CD4-positive, alpha-beta T cell (primary cell): Measurements from ENCODE around the gene NEUROG3. TPM values are rescaled to one million over a fixed set of nuclear protein-coding genes. Genes with fewer than 3 reads are reported as not detected.
"Not testable (repeated sequence)": the region's sequence is repeated elsewhere in the genome, so short reads cannot be mapped to it uniquely, and the experiment has no call there.

Experiments used
- ATAC-seq: fragments of 200-7000 bp; cut with Tn5 transposase; one replicate; pipeline ENCODE4 v1.10.0; 2022; ENCODE audit warnings: mild to moderate bottlenecking; ENCODE audit not compliant: poor library complexity
- CTCF ChIA-PET: fragments of 350-600 bp; sonication (Branson Sonifier 250); formaldehyde crosslinking; loops from one replicate; lab custom pipeline; 2021; ENCODE audit warnings: antibody characterized with exemption, inconsistent platforms; lab: Charles Lee
- POLR2A ChIA-PET: fragments of 350-600 bp; sonication (Branson Sonifier 250); formaldehyde crosslinking; loops from one replicate; lab custom pipeline; 2021; ENCODE audit warnings: antibody characterized with exemption, inconsistent platforms; lab: Charles Lee
- DNase-seq, 14 experiments: peaks; one replicate each; pipeline ENCODE4 v3.0.0-alpha.2; 2013 to 2020; ENCODE audit warnings: mixed read lengths in 2 of 14
- H3K27ac ChIP-seq, 2 donors: one replicate each; pipeline versions ENCODE4 v1.5.1 to v1.7.0; 2013; ENCODE audit warnings: low read length in 2 of 2, low read depth in 1 of 2, mild to moderate bottlenecking in 1 of 2
- H3K27me3 ChIP-seq, 2 experiments: 1 replicate in 1 of 2; 2 replicates in 1 of 2; pipeline versions ENCODE4 v1.6.1 to v1.7.0; 2013; ENCODE audit warnings: low read length in 2 of 2, control low read depth in 1 of 2, mild to moderate bottlenecking in 1 of 2, moderate library complexity in 1 of 2; ENCODE audit not compliant: insufficient read depth in 2 of 2, control insufficient read depth in 1 of 2
- H3K36me3 ChIP-seq: one replicate; pipeline ENCODE4 v1.6.1; 2013; ENCODE audit warnings: low read length, control low read depth; ENCODE audit not compliant: insufficient read depth
- H3K4me1 ChIP-seq: one replicate; pipeline ENCODE4 v1.6.1; 2013; ENCODE audit warnings: low read length, control low read depth; ENCODE audit not compliant: insufficient read depth
- H3K4me3 ChIP-seq: one replicate; pipeline ENCODE4 v1.5.1; 2013; ENCODE audit warnings: mild to moderate bottlenecking, low read length, moderate library complexity
- H3K9me3 ChIP-seq, 2 experiments: 1 replicate in 1 of 2; 2 replicates in 1 of 2; pipeline versions ENCODE4 v1.6.1 to v1.7.0; 2013; ENCODE audit warnings: low read length in 2 of 2, mild to moderate bottlenecking in 2 of 2, control low read depth in 1 of 2, moderate library complexity in 1 of 2; ENCODE audit not compliant: control insufficient read depth in 1 of 2, insufficient read depth in 1 of 2
- H3K27ac Mint-ChIP-seq: one replicate; pipeline ENCODE4 v1.8.0; 2020; ENCODE audit warnings: mixed read lengths
- H3K27me3 Mint-ChIP-seq: one replicate; pipeline ENCODE4 v1.8.0; 2021; ENCODE audit warnings: mixed read lengths
- H3K36me3 Mint-ChIP-seq: one replicate; pipeline ENCODE4 v1.8.0; 2021; ENCODE audit warnings: low read depth, mixed read lengths
- H3K4me1 Mint-ChIP-seq: one replicate; pipeline ENCODE4 v1.8.0; 2021; ENCODE audit warnings: low read depth, mixed read lengths
- H3K4me3 Mint-ChIP-seq: one replicate; pipeline ENCODE4 v1.8.0; 2020; ENCODE audit warnings: mild to moderate bottlenecking, mixed read lengths
- H3K9me3 Mint-ChIP-seq: one replicate; pipeline ENCODE4 v1.8.0; 2020; ENCODE audit warnings: mixed read lengths
- CTCF ChIP-seq: fragments of 200-600 bp; IDR thresholded peaks from one replicate; pipeline ENCODE4 v1.8.0; 2022; ENCODE audit warnings: antibody characterized with exemption, mild to moderate bottlenecking
- intact Hi-C, 2 experiments: fragments of 100-400 bp; cut with DNase I in 1 of 2; cut with micrococcal nuclease in 1 of 2; formaldehyde crosslinking; loops; one replicate each; pipeline versions ENCODE4 v1.15.1 to v1.9.0; 2023 to 2025; cut with DNase I, micrococcal nuclease
- total RNA-seq, 174 experiments: library from RNA in 2 of 174; stranded (reverse) in 2 of 174; gene quantifications; one replicate each; pipeline ENCODE4 v1.2.3 and lab custom pipeline; 2021 to 2026

The NEUROG3 gene
- total RNA-seq, 2 experiments from 2014 or later = not detected

GRCh38 chr10:69541463-69541862, 31.8 kb downstream of the NEUROG3 start:
- H3K36me3 ChIP-seq = no peaks in the 10 kb centered on the region
- H3K27ac Mint-ChIP-seq = no peak overlapping the region
- H3K27ac ChIP-seq = no peak overlapping the region
- no peak for ATAC-seq
- intact Hi-C loops = no loop called here
- ChIA-PET CTCF (no interaction called here), POLR2A (no interaction called here)
- peaks cover 16% of the 10 kb centered on the region for H3K27me3 Mint-ChIP-seq
- peaks cover 8% of the 10 kb centered on the region for H3K9me3 Mint-ChIP-seq
- H3K9me3 ChIP-seq = peaks cover 0 to 10% of the 10 kb centered on the region in 2 experiments
- no peak for TF ChIP-seq CTCF
- no peaks in the 10 kb centered on the region for H3K4me1 ChIP-seq
- peaks cover 0 to 5% of the 10 kb centered on the region in 2 experiments for H3K27me3 ChIP-seq
- DNase-seq = no peak
- H3K4me3 ChIP-seq = no peak overlapping the region
- no peak overlapping the region for H3K4me3 Mint-ChIP-seq
- no peaks in the 10 kb centered on the region for H3K36me3 Mint-ChIP-seq
- H3K4me1 Mint-ChIP-seq = no peaks in the 10 kb centered on the region

DNA sequence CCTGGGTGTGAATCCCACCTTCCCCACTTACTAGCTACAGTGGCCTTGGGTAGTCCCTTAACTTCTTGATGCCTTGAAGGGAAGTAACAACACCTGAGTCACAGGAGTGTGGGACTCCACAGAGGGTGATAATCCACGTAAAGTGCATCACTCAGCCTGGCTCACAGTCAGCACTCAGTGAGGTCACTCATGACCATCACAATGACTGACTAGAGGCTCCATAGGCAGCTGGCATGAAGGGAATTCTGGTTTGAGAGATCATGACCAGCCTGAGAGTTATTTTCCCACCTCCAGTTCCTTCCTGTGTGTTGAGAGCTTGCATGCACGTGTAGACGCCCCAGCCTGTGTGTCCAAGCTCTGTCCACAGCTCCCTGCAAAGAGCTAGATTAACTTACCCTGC, 34.8 kb downstream of the NEUROG3 start:
- DNase-seq (no peak), ATAC-seq (no peak)
- no peaks in the 10 kb centered on the region for H3K36me3 ChIP-seq
- ChIA-PET POLR2A (no interaction called here), CTCF (no interaction called here)
- intact Hi-C loops = no loop called here
- H3K4me3 ChIP-seq = no peak overlapping the region
- peaks cover 10% of the 10 kb centered on the region for H3K27me3 Mint-ChIP-seq
- H3K4me3 Mint-ChIP-seq = no peak overlapping the region
- no peak for TF ChIP-seq CTCF
- H3K9me3 Mint-ChIP-seq = peaks cover 6% of the 10 kb centered on the region
- H3K27ac ChIP-seq = no peak overlapping the region
- no peaks in the 10 kb centered on the region for H3K4me1 ChIP-seq
- H3K27me3 ChIP-seq = peaks cover 0 to 3% of the 10 kb centered on the region in 2 experiments
- no peaks in the 10 kb centered on the region for H3K4me1 Mint-ChIP-seq
- peaks cover 0 to 10% of the 10 kb centered on the region in 2 experiments for H3K9me3 ChIP-seq
- no peak overlapping the region for H3K27ac Mint-ChIP-seq
- no peaks in the 10 kb centered on the region for H3K36me3 Mint-ChIP-seq

GRCh38 chr10:69537449-69537848, 35.8 kb downstream of the NEUROG3 start:
- ATAC-seq (no peak), DNase-seq (no peak)
- no peak overlapping the region for H3K27ac Mint-ChIP-seq
- H3K36me3 Mint-ChIP-seq = no peaks in the 10 kb centered on the region
- H3K4me1 Mint-ChIP-seq = no peaks in the 10 kb centered on the region
- peaks cover 0 to 10% of the 10 kb centered on the region in 2 experiments for H3K9me3 ChIP-seq
- intact Hi-C loops = no loop called here
- no peak overlapping the region for H3K27ac ChIP-seq
- H3K9me3 Mint-ChIP-seq = peaks cover 8% of the 10 kb centered on the region
- no peak overlapping the region for H3K4me3 Mint-ChIP-seq
- TF ChIP-seq CTCF = no peak
- peaks cover 0 to 3% of the 10 kb centered on the region in 2 experiments for H3K27me3 ChIP-seq
- ChIA-PET CTCF (no interaction called here), POLR2A (no interaction called here)
- H3K36me3 ChIP-seq = no peaks in the 10 kb centered on the region
- H3K4me3 ChIP-seq = no peak overlapping the region
- no peaks in the 10 kb centered on the region for H3K4me1 ChIP-seq
- peaks cover 14% of the 10 kb centered on the region for H3K27me3 Mint-ChIP-seq

DNA sequence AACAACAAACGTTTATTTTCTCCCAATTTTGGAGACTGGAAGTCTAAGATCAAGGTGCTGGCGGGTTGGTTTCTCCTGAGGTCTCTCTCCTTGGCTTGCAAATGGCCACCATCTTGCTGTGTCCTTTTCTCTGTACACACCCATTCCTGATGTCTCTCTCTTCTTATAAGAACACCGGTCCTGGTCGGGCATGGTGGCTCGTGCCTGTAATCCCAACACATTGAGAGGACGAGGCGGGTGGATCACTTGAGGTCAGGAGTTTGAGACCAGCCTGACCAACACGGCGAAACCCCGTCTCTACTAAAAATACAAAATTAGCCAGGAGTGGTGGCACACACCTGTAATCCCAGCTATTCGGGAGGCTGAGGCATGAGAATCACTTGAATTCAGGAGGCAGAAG, 36.7 kb downstream of the NEUROG3 start:
- H3K27me3 Mint-ChIP-seq = peaks cover 21% of the 10 kb centered on the region
- intact Hi-C loops, ATAC-seq, H3K4me3 ChIP-seq, H3K4me3 Mint-ChIP-seq, H3K27me3 ChIP-seq, DNase-seq, H3K36me3 Mint-ChIP-seq, H3K4me1 Mint-ChIP-seq, POLR2A ChIA-PET, H3K9me3 ChIP-seq, H3K27ac Mint-ChIP-seq, H3K27ac ChIP-seq, H3K4me1 ChIP-seq, H3K36me3 ChIP-seq, CTCF ChIA-PET, H3K9me3 Mint-ChIP-seq: not testable (repeated sequence)
